ENCODE data around the gene TLE7.

The TLE7 gene

GRCh38 chr16:71429581-71429980, 12.3 kb downstream of the TLE7 start:
- DNase-seq (ENCODE audit: extremely low read depth, low read depth), result no peak
- TF ChIP-seq CTCF (IDR thresholded peaks at IDR 0.05; ENCODE audit: low read depth, low read length, missing control alignments), result no peak
- H3K4me3 ChIP-seq (replicated peaks; ENCODE audit: low read depth, low read length), result no peak overlapping the region

- TF ChIP-seq CTCF (IDR thresholded peaks at IDR 0.05; ENCODE audit: low read depth, low read length, missing control alignments), result no peak
- no peak overlapping the region for H3K4me3 ChIP-seq (replicated peaks; ENCODE audit: low read depth, low read length)
- no peak for DNase-seq (ENCODE audit: extremely low read depth, low read depth)
Observed at GRCh38 chr16:71428883-71429282, 13.0 kb downstream of the TLE7 start.

- TF ChIP-seq CTCF (IDR thresholded peaks at IDR 0.05; ENCODE audit: low read depth, low read length, missing control alignments), result no peak
Observed at GRCh38 chr16:71428385-71428784, 13.5 kb downstream of the TLE7 start.

DNA sequence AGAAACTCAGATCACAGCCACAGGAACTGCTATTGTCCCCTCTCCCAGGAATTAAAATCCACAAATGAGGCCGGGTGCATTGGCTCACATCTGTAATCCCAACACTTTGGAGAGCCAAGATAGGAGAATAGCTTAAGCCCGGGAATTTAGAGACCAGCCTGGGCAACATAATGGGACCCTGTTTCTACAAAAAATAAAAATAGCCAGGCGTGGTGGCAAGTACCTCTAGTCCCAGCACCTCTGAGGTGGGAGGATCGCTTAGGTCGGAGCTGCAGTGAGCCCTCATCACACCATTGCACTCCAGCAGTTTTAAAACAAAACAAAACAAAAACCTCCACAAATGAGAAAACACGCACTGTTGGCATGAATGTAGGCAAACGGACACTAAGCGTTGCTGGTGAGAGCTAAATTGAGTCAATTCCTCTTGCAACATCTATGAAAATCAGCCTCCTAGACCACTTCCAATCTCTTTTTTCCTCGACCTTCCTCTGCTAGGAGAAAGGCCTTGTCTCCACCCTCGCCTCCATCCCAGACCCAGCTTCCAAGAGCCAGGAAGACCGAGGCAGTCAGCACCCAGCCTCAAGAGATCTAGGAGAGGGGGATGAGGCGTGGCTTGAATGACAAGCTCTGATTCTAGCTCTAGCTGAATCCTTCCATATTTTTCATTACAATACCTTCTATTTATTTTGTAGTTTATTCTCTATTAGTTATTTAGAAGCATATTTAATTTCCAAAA, 14.8 kb downstream of the TLE7 start:
- no peak overlapping the region for H3K4me3 ChIP-seq (replicated peaks; ENCODE audit: low read depth, low read length)
- TF ChIP-seq CTCF (IDR thresholded peaks at IDR 0.05; ENCODE audit: low read depth, low read length, missing control alignments), result no peak
- no peak for DNase-seq (ENCODE audit: extremely low read depth, low read depth)

More at GRCh38 chr16:71428385-71428784, 13.5 kb downstream of the TLE7 start:
- DNase-seq (ENCODE audit: extremely low read depth, low read depth), result no peak
- no peak overlapping the region for H3K4me3 ChIP-seq (replicated peaks; ENCODE audit: low read depth, low read length)

- TF ChIP-seq CTCF (IDR thresholded peaks at IDR 0.05; ENCODE audit: low read depth, low read length, missing control alignments), result no peak
- DNase-seq (ENCODE audit: extremely low read depth, low read depth), result peak; percentile 90
- peak overlapping the region; percentile 53 for H3K4me3 ChIP-seq (replicated peaks; ENCODE audit: low read depth, low read length)
Observed at GRCh38 chr16:71426069-71426879, 15.6 kb downstream of the TLE7 start.

GRCh38 chr16:71425746-71426068, 16.1 kb downstream of the TLE7 start:
- no peak for TF ChIP-seq CTCF (IDR thresholded peaks at IDR 0.05; ENCODE audit: low read depth, low read length, missing control alignments)
- H3K4me3 ChIP-seq (replicated peaks; ENCODE audit: low read depth, low read length), result peak overlapping the region; percentile 53
- DNase-seq (ENCODE audit: extremely low read depth, low read depth), result no peak

Data from HFF-Myc (cell line).